Fibroblast of mammary gland (primary cell): ENCODE measurements around the gene OSCP1.

Experiments
- DNase-seq: peaks from one replicate; pipeline ENCODE4 v3.0.0-alpha.2; 2010; ENCODE audit warnings: low read depth
- H3K4me3 ChIP-seq: 2 replicates; pipeline ENCODE4 v1.5.1; 2011; ENCODE audit warnings: low read depth, mild to moderate bottlenecking, low read length, moderate library complexity; ENCODE audit not compliant: control insufficient read depth
- TF ChIP-seq, protein P1 (sequence below): conservative IDR thresholded peaks from 2 replicates; pipeline ENCODE4 v1.5.1; 2011; ENCODE audit warnings: low read depth, low read length, inconsistent platforms; ENCODE audit not compliant: control insufficient read depth, insufficient read depth

The OSCP1 gene

GRCh38 chr1:36419569-36419968 is 30.7 kb downstream of the OSCP1 start:
- TF ChIP-seq, protein P1, sequence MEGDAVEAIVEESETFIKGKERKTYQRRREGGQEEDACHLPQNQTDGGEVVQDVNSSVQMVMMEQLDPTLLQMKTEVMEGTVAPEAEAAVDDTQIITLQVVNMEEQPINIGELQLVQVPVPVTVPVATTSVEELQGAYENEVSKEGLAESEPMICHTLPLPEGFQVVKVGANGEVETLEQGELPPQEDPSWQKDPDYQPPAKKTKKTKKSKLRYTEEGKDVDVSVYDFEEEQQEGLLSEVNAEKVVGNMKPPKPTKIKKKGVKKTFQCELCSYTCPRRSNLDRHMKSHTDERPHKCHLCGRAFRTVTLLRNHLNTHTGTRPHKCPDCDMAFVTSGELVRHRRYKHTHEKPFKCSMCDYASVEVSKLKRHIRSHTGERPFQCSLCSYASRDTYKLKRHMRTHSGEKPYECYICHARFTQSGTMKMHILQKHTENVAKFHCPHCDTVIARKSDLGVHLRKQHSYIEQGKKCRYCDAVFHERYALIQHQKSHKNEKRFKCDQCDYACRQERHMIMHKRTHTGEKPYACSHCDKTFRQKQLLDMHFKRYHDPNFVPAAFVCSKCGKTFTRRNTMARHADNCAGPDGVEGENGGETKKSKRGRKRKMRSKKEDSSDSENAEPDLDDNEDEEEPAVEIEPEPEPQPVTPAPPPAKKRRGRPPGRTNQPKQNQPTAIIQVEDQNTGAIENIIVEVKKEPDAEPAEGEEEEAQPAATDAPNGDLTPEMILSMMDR, result no peak
- no peak overlapping the region for H3K4me3 ChIP-seq
- no peak for DNase-seq

- DNase-seq, result no peak
- TF ChIP-seq, protein P1, result no peak
- no peak overlapping the region for H3K4me3 ChIP-seq
Measured at GRCh38 chr1:36419140-36419539, 31.1 kb downstream of the OSCP1 start.

DNA sequence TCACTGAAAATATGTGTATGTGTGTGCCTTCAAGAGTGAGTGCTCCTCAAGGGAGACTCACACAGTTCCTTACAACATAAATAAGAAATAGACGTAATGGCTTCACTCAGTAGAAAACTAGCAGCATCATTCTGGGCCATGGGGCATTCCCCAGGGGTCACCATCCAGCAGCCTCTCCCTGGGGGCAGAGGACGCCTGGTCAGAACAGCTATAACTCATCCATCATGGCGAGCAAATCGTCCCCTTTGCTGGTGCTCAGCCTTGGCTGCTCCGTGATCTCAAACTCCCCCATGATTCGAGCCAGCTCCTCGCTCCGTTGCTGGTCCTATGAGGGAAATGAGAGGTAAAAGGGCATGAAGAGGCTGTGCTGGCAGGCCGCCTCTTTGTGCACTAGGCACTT is 32.3 kb downstream of the OSCP1 start:
- H3K4me3 ChIP-seq, result no peak overlapping the region
- TF ChIP-seq, protein P1, result no peak
- DNase-seq, result no peak

GRCh38 chr1:36415661-36416326 is 34.5 kb downstream of the OSCP1 start:
- TF ChIP-seq, protein P1, result no peak
- no peak overlapping the region for H3K4me3 ChIP-seq
- no peak for DNase-seq

- H3K4me3 ChIP-seq, result no peak overlapping the region
- DNase-seq, result no peak
- TF ChIP-seq, protein P1, result no peak
Measured at GRCh38 chr1:36414384-36414783, 35.9 kb downstream of the OSCP1 start.

GRCh38 chr1:36411674-36412648 is 38.3 kb downstream of the OSCP1 start:
- TF ChIP-seq, protein P1, result no peak
- DNase-seq, result peak; percentile 13
- no peak overlapping the region for H3K4me3 ChIP-seq
